OCI-LY3 (cell line): Measurements from ENCODE around the gene CLK1.
"Not testable (repeated sequence)": the region's sequence is repeated elsewhere in the genome, so short reads cannot be mapped to it uniquely, and the experiment has no call there.

Source experiments
- CTCF ChIP-seq: fragments of 200-600, 300-600 bp; sonication (generic); IDR thresholded peaks from 2 replicates; pipeline ENCODE4 v1.5.1; 2014; ENCODE audit warnings: antibody characterized with exemption, low read length, low read depth
- EZH2phosphoT487 ChIP-seq: fragments of 200-600 bp; shearing (Covaris generic); IDR thresholded peaks from 2 replicates; pipeline ENCODE4 v1.6.1; 2018; ENCODE audit warnings: antibody characterized with exemption, mixed run types, low read depth

- TF ChIP-seq CTCF, EZH2phosphoT487: not testable (repeated sequence)
Measured at GRCh38 chr2:200881715-200882249, 17.3 kb upstream of the CLK1 start.
